Ectodermal cell (in vitro differentiated cells): ENCODE data around the gene KDM4B.
"Not testable (repeated sequence)": the region's sequence is repeated elsewhere in the genome, so short reads cannot be mapped to it uniquely, and the experiment has no call there.

Source experiments
- H3K27ac ChIP-seq: 2 replicates; pipeline ENCODE4 v1.7.0; 2013; ENCODE audit warnings: mild to moderate bottlenecking, low read depth, low read length; ENCODE audit not compliant: insufficient read depth, poor library complexity, severe bottlenecking
- H3K27me3 ChIP-seq: 2 replicates; pipeline ENCODE4 v1.7.0; 2013; ENCODE audit warnings: mild to moderate bottlenecking, low read length; ENCODE audit not compliant: insufficient read depth, control insufficient read depth, poor library complexity, severe bottlenecking
- H3K36me3 ChIP-seq: one replicate; pipeline ENCODE4 v1.7.0; 2013; ENCODE audit warnings: low read length; ENCODE audit not compliant: control insufficient read depth, insufficient read depth
- H3K4me1 ChIP-seq: one replicate; pipeline ENCODE4 v1.7.0; 2013; ENCODE audit warnings: low read length; ENCODE audit not compliant: control insufficient read depth, insufficient read depth
- H3K4me3 ChIP-seq: 2 replicates; pipeline ENCODE4 v1.7.0; 2013; ENCODE audit warnings: low read depth, low read length, control low read depth; ENCODE audit not compliant: insufficient read depth
- H3K9me3 ChIP-seq: 2 replicates; pipeline ENCODE4 v1.7.0; 2013; ENCODE audit warnings: mild to moderate bottlenecking, low read length, moderate library complexity; ENCODE audit not compliant: control insufficient read depth
- WGBS, 2 experiments: methylation state at CpG; one replicate each; pipeline ENCODE4 v1.1.7; 2013; ENCODE audit warnings: missing lambda C conversion rate in 2 of 2; 5-methylcytosine and 5-hydroxymethylcytosine counted together

The KDM4B gene

DNA sequence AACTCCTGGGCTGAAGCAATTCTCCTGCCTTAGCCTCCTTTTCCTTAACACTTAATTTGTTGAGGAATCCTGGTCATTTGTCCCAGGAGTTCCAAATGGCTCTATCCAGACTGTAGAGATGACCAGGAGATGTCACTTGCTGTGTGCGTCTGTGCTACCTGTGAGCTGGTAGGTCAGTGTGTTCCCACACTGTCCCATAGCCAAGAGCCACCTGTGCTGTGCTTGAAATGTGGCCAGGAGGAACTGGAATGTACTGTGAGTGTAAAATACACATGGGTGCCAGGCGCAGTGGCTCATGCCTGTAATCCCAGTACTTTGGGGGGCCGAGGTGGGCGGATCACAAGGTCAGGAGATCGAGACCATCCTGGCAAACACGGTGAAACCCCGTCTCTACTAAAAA lies 29.4 kb upstream of the KDM4B start:
- Histone ChIP-seq H3K27me3 (no peaks in the 10 kb centered on the region), H3K36me3 (peaks cover 28% of the 10 kb centered on the region), H3K9me3 (no peaks in the 10 kb centered on the region), H3K4me3 (no peak overlapping the region), H3K27ac (no peak overlapping the region), H3K4me1 (no peaks in the 10 kb centered on the region)
- WGBS, 2 experiments, result 92 to 98% methylated on average over 7 of the region's 7 CpGs

DNA sequence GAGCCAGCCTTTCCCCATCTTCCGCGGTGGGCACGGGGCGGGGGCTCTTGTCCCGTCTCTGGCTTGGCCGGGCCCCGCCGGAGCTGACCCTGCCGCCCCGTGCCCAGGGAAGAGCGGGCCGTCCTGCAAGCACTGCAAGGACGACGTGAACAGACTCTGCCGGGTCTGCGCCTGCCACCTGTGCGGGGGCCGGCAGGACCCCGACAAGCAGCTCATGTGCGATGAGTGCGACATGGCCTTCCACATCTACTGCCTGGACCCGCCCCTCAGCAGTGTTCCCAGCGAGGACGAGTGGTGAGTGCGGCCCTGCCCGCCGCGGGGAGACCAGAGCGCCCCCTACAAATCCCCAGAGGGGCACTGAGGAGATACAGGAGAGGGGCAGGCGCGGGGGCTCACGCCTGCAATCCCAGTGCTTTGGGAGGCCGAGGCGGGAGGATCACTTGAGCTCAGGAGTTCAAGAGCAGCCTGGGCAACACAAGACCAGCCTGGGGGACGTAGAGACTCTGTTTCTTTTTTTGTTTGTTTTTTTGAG lies 27.2 kb upstream of the KDM4B start:
- not testable (repeated sequence) for H3K4me3 ChIP-seq
- peaks cover 31% of the 10 kb centered on the region for H3K36me3 ChIP-seq
- whole genome bisulfite sequencing, 2 experiments, result 94 to 96% methylated on average over 35 of the region's 35 CpGs

DNA sequence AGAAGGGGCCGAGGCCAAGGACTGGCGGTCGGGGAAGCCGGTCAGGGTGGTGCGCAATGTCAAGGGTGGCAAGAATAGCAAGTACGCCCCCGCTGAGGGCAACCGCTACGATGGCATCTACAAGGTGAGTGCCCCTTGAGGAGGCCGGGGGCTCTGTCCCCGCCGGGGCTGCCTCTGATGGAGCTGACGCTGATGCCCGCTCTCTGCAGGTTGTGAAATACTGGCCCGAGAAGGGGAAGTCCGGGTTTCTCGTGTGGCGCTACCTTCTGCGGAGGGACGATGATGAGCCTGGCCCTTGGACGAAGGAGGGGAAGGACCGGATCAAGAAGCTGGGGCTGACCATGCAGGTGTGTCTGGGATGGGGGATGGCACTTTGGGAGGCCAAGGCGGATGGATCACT lies 18.3 kb upstream of the KDM4B start:
- not testable (repeated sequence) for H3K4me3 ChIP-seq, H3K4me1 ChIP-seq, H3K27me3 ChIP-seq, H3K9me3 ChIP-seq, H3K27ac ChIP-seq
- peaks cover 58% of the 10 kb centered on the region for H3K36me3 ChIP-seq
- 91% methylated on average over 23 of the region's 23 CpGs for WGBS, 2 experiments

More for the DNA sequence above, 27.2 kb upstream of the KDM4B start:
- not testable (repeated sequence) for H3K27ac ChIP-seq, H3K9me3 ChIP-seq, H3K27me3 ChIP-seq, H3K4me1 ChIP-seq

DNA sequence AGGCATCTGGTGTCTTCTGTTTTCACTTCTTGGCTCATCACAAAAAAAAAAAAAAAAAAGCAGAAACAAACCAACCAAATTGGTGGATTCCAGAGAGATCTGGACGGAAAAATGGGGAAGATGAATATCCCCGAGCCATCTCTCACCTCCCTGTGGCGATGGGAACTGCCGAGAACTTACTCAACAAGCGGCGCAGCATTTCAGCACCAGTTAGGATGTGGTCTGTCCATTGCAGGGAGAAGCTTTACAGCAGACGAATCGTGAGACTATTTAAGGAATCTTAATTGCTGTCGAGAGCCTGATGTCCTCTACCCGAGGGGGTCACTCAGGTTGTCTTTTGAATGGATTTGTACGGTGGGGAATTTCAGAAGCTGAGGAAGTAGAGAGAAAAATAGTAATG lies 17.3 kb upstream of the KDM4B start:
- Histone ChIP-seq H3K9me3 (no peaks in the 10 kb centered on the region), H3K27ac (no peak overlapping the region), H3K27me3 (no peaks in the 10 kb centered on the region), H3K4me3 (no peak overlapping the region), H3K36me3 (peaks cover 57% of the 10 kb centered on the region), H3K4me1 (no peaks in the 10 kb centered on the region)
- 96 to 97% methylated on average over 11 of the region's 11 CpGs for WGBS, 2 experiments

DNA sequence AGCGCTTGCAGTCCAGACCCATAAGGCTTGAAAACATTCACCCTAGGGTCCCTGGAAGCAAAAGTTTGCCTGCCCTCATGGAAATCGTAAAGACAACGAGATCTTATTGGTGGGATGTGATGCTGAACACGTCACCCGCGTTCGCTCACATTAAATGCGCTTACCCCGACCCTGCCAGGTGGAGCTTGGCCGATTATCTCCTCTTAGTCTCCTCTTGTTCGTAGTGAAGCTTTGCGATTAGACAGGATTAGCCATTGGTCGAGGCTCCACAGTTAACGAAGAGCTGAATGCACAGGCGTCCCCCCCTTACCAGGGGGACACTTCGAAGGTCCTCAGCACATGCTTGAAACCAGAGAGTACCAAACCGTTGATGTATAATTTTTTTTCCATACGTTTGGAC lies 16.0 kb upstream of the KDM4B start:
- H3K4me3 ChIP-seq, result no peak overlapping the region
- H3K9me3 ChIP-seq, result no peaks in the 10 kb centered on the region
- H3K36me3 ChIP-seq, result peaks cover 51% of the 10 kb centered on the region
- 96 to 97% methylated on average over 18 of the region's 18 CpGs for WGBS, 2 experiments
- no peaks in the 10 kb centered on the region for H3K4me1 ChIP-seq
- H3K27ac ChIP-seq, result no peak overlapping the region
- no peaks in the 10 kb centered on the region for H3K27me3 ChIP-seq

DNA sequence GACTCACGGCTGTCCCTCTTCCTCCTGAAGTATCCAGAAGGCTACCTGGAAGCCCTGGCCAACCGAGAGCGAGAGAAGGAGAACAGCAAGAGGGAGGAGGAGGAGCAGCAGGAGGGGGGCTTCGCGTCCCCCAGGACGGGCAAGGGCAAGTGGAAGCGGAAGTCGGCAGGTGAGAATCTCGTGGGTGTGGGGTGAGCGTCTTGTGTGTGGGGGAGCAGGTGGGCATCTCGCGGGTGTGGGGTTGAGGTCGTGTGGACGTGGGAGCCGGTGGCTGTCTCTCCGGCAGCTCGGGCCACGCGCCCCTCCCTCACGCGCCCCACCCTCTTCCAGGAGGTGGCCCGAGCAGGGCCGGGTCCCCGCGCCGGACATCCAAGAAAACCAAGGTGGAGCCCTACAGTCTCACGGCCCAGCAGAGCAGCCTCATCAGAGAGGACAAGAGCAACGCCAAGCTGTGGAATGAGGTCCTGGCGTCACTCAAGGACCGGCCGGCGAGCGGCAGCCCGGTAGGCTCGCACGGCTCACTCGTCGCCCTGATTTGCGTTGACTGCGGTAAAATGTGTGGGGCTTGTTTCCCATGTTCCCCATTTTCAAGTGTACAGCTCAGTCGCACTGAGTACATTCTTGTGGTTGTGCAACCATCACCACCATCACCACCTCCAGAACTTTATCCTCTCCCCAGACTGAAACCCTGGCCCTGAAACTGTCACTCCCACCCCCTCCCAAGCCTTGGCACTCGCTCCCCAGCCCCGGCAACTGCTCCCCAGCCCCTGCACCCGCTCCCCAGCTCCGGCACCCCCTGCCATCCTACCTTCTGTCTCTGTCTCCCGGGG lies 14.4 kb upstream of the KDM4B start:
- 92 to 94% methylated on average over 44 to 46 of the region's 46 CpGs for WGBS, 2 experiments
- H3K9me3 ChIP-seq, H3K27me3 ChIP-seq, H3K4me1 ChIP-seq, H3K4me3 ChIP-seq, H3K27ac ChIP-seq: not testable (repeated sequence)
- H3K36me3 ChIP-seq, result peaks cover 41% of the 10 kb centered on the region

DNA sequence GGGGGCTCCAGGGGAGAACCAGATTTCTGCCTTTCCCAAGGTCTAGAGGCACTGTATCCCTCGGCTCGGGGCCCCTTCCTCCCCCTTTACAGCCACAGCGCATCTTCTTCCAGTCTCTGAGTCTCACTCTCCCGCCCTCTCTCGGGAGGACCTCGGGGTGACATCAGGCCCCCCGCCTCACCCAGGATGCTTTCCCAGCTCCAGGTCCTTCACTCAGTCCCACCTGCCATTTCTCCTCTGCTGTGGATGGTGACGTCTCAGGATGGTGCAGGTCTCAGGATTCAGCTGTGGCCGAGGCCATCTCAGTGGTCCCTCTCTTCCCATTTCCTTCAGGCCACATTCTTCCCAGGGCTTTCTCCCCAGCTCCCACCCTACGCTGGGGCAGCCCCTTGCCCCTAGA lies 13.6 kb upstream of the KDM4B start:
- Histone ChIP-seq H3K36me3 (peaks cover 38% of the 10 kb centered on the region), H3K9me3 (no peaks in the 10 kb centered on the region), H3K4me1 (no peaks in the 10 kb centered on the region), H3K4me3 (no peak overlapping the region), H3K27me3 (no peaks in the 10 kb centered on the region), H3K27ac (no peak overlapping the region)
- 94 to 96% methylated on average over 10 of the region's 10 CpGs for WGBS, 2 experiments

DNA sequence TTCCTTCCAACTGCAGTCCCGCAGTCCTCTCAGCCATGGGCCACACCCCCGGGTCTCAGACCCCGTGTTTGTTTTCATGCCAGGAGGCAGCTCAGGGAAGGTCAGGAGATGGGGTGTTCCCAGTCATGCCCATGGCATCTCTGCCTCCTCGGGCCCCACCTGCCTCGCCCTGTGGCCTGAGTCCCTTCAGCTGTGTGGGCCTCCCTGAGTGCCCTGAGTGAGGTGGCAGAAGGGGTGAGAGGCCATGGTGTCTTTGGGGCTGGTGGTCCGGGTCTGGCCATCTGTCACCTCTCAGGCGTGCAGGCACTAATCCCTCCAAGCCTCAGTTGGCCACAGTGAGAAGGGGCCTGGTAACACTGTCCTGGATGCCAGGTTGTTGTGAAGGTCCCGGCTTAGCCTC lies 10.9 kb upstream of the KDM4B start:
- peaks cover 38% of the 10 kb centered on the region for H3K36me3 ChIP-seq
- H3K27me3 ChIP-seq, result no peaks in the 10 kb centered on the region
- H3K4me1 ChIP-seq, result no peaks in the 10 kb centered on the region
- 94 to 98% methylated on average over 8 of the region's 8 CpGs for WGBS, 2 experiments
- no peak overlapping the region for H3K4me3 ChIP-seq
- H3K27ac ChIP-seq, result no peak overlapping the region
- H3K9me3 ChIP-seq, result no peaks in the 10 kb centered on the region

DNA sequence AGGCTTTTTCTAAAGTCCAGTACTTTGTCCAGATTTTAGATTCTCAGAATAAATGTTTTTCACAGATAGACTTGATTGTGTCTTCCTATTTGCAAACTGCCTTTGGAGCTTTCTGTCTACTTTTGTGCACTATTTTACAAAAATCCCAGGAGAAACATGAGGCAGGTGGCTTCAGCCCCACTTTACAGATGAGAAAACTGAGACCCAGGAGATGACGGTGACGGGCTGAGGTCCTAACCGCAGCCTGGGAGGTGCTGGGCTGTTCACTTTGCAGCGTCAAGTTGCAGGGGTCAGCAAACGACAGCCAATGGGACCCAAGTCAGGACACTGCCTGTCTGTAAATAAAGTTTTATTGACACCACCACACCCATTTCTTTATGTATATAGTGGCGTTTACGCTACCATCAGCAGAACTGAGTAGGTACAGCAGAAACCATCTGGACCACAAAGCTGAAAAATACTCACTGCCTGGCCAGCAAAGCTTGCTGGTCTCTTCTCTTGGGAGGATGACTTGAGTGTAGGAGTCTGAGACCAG lies 6.8 kb upstream of the KDM4B start:
- Histone ChIP-seq H3K9me3 (no peaks in the 10 kb centered on the region), H3K27me3 (no peaks in the 10 kb centered on the region), H3K36me3 (peaks cover 21% of the 10 kb centered on the region), H3K4me3 (no peak overlapping the region), H3K27ac (no peak overlapping the region), H3K4me1 (no peaks in the 10 kb centered on the region)
- 98% methylated on average over 6 to 7 of the region's 7 CpGs for WGBS, 2 experiments

DNA sequence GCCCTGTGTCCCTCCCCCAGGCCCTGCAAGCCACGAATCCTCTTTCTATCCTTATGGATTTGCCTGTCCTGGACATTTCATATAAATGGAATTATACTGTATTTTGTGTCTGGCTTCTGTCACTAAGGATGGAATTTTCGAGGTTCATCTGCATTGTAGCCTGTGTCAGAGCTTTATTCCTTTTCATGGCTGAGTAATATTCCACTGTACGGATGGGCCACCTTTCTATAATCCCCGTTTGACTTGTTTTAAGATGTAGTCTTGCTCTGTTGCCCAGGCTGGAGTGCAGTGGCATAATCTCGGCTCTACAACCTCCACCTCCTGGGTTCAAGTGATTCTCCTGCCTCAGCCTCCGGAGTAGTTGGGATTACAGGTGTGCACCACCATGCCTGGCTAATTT lies 3.9 kb upstream of the KDM4B start:
- WGBS, 2 experiments, result 90 to 96% methylated on average over 6 of the region's 6 CpGs
- peaks cover 16% of the 10 kb centered on the region for H3K36me3 ChIP-seq
- H3K4me1 ChIP-seq, result peaks cover 2% of the 10 kb centered on the region
- peaks cover 5% of the 10 kb centered on the region for H3K27me3 ChIP-seq
- no peak overlapping the region for H3K4me3 ChIP-seq
- H3K9me3 ChIP-seq, result no peaks in the 10 kb centered on the region
- H3K27ac ChIP-seq, result no peak overlapping the region
